Mammary epithelial cell (primary cell): Measurements from ENCODE around the gene PHKA2.

Experiments used
- EZH2 ChIP-seq: IDR thresholded peaks from 2 replicates; pipeline ENCODE4 v1.6.1; 2012; ENCODE audit warnings: low read length, inconsistent platforms, borderline replicate concordance
- TF ChIP-seq, protein P1 (sequence below), 2 donors: IDR thresholded peaks in 1 of 2; conservative IDR thresholded peaks in 1 of 2; 2 replicates each; pipeline ENCODE4 v1.5.1; 2011 to 2012; ENCODE audit warnings: inconsistent platforms in 2 of 2, low read length in 2 of 2, mild to moderate bottlenecking in 2 of 2, control low read depth in 1 of 2, low read depth in 1 of 2; ENCODE audit not compliant: insufficient read depth in 1 of 2; ENCODE audit errors: extremely low read depth in 1 of 2

DNA sequence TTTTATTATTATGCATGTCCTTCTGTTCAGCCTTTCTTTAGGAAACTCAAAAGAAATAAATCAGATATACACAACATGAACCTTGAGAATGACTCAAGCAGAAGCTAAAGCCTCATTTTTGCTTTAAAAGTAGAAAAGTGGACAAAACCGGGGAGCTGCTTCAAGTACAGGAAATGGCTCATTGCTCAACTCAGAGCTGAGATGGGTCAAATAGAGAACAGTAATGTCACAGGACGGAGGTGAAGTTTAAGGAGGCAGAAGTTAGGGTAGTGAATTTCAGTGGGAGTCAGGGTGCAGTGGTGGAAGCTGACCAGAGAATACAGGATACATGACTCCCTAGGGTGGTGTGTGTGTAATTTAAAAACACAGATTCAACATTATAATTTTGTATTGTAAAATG lies 22.2 kb downstream of the PHKA2 start:
- TF ChIP-seq, protein P1, sequence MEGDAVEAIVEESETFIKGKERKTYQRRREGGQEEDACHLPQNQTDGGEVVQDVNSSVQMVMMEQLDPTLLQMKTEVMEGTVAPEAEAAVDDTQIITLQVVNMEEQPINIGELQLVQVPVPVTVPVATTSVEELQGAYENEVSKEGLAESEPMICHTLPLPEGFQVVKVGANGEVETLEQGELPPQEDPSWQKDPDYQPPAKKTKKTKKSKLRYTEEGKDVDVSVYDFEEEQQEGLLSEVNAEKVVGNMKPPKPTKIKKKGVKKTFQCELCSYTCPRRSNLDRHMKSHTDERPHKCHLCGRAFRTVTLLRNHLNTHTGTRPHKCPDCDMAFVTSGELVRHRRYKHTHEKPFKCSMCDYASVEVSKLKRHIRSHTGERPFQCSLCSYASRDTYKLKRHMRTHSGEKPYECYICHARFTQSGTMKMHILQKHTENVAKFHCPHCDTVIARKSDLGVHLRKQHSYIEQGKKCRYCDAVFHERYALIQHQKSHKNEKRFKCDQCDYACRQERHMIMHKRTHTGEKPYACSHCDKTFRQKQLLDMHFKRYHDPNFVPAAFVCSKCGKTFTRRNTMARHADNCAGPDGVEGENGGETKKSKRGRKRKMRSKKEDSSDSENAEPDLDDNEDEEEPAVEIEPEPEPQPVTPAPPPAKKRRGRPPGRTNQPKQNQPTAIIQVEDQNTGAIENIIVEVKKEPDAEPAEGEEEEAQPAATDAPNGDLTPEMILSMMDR (conservative IDR thresholded peaks at IDR 0.05 in 1 of 2, IDR thresholded peaks at IDR 0.05 in 1 of 2; ENCODE audit: extremely low read depth in 1 of 2, insufficient read depth in 1 of 2, low read depth in 1 of 2, low read length in 2 of 2), result no peak
- no peak for TF ChIP-seq EZH2
